IMR-90 (cell line): ENCODE data around the gene NKX2-3. TPM values are rescaled to one million over a fixed set of nuclear protein-coding genes. Genes with fewer than 3 reads are reported as not detected.

Experiments used
- ATAC-seq: fragments of 200-7000 bp; cut with Tn5 transposase; 2 replicates; pipeline ENCODE4 v1.9.1; 2020; ENCODE audit warnings: low read depth, mild to moderate bottlenecking, moderate library complexity
- BruUV-seq: library from RNA; stranded (reverse); fragments of 400-500 nt; replicated peaks from 2 replicates; lab custom pipeline; 2021; lab: Mats Ljungman, UMichigan
- CTCF ChIA-PET: fragments of 300-600 bp; formaldehyde crosslinking; extraction: SDS; loops from one replicate; lab custom pipeline; 2021; ENCODE audit warnings: antibody characterized with exemption; lab: Yijun Ruan, JAX
- POLR2A ChIA-PET: fragments of 300-600 bp; sonication (Branson Sonifier 250); formaldehyde crosslinking; loops from one replicate; lab custom pipeline; 2022; ENCODE audit warnings: antibody characterized with exemption; ENCODE audit not compliant: unreplicated experiment; lab: Charles Lee
- DNase-seq: peaks from one replicate; pipeline ENCODE4 v3.0.0; 2013
- H2AFZ ChIP-seq: replicated peaks from 2 replicates; pipeline ENCODE3; 2013; ENCODE audit warnings: low read length, mild to moderate bottlenecking; ENCODE audit not compliant: poor library complexity
- H2AK5ac ChIP-seq: 2 replicates; pipeline ENCODE4 v1.6.1; 2013; ENCODE audit warnings: low read depth, low read length, inconsistent platforms
- H2AK9ac ChIP-seq: replicated peaks from 2 replicates; pipeline ENCODE3; 2013; ENCODE audit warnings: mild to moderate bottlenecking, low read depth, low read length, moderate library complexity; ENCODE audit not compliant: poor library complexity
- H2BK120ac ChIP-seq: 2 replicates; pipeline ENCODE4 v1.6.1; 2013; ENCODE audit warnings: low read depth, low read length, inconsistent platforms
- H2BK15ac ChIP-seq: 3 replicates; pipeline ENCODE4 v1.6.1; 2013; ENCODE audit warnings: low read depth, low read length, inconsistent platforms
- H2BK20ac ChIP-seq: 2 replicates; pipeline ENCODE4 v1.6.1; 2013; ENCODE audit warnings: low read depth, mild to moderate bottlenecking, inconsistent platforms, low read length, moderate library complexity
- H2BK5ac ChIP-seq: 2 replicates; pipeline ENCODE4 v1.6.1; 2013; ENCODE audit warnings: mild to moderate bottlenecking, low read depth, low read length, inconsistent platforms; ENCODE audit not compliant: poor library complexity, severe bottlenecking
- H3K14ac ChIP-seq: replicated peaks from 2 replicates; pipeline ENCODE4 v1.6.1; 2013; ENCODE audit warnings: low read depth, low read length, inconsistent platforms
- H3K18ac ChIP-seq: 2 replicates; pipeline ENCODE4 v1.6.1; 2013; ENCODE audit warnings: low read depth, low read length, control low read depth
- H3K23ac ChIP-seq: 2 replicates; pipeline ENCODE4 v1.6.1; 2013; ENCODE audit warnings: low read depth, low read length, inconsistent platforms
- H3K27ac ChIP-seq: 2 replicates; pipeline ENCODE4 v1.5.1; 2013; ENCODE audit warnings: mild to moderate bottlenecking, control low read depth, low read length; ENCODE audit not compliant: insufficient read depth
- H3K27me3 ChIP-seq: 2 replicates; pipeline ENCODE4 v1.6.1; 2013; ENCODE audit warnings: low read length; ENCODE audit not compliant: control insufficient read depth, insufficient read depth
- H3K36me3 ChIP-seq: 2 replicates; pipeline ENCODE4 v1.6.1; 2013; ENCODE audit warnings: low read length, mixed read lengths; ENCODE audit not compliant: control insufficient read depth, insufficient read depth
- H3K4ac ChIP-seq: 2 replicates; pipeline ENCODE4 v1.6.1; 2013; ENCODE audit warnings: low read depth, low read length, inconsistent platforms
- H3K4me1 ChIP-seq: 2 replicates; pipeline ENCODE4 v1.6.1; 2013; ENCODE audit warnings: low read length, mixed read lengths; ENCODE audit not compliant: control insufficient read depth, insufficient read depth
- H3K4me2 ChIP-seq: 2 replicates; pipeline ENCODE4 v1.6.1; 2013; ENCODE audit warnings: low read depth, mild to moderate bottlenecking, control low read depth, low read length, moderate library complexity
- H3K4me3 ChIP-seq: 2 replicates; pipeline ENCODE4 v1.5.1; 2013; ENCODE audit warnings: low read depth, mild to moderate bottlenecking, control low read depth, low read length, moderate library complexity; ENCODE audit not compliant: insufficient read depth
- H3K56ac ChIP-seq: 2 replicates; pipeline ENCODE4 v1.6.1; 2013; ENCODE audit warnings: low read length, inconsistent platforms; ENCODE audit not compliant: insufficient read depth; ENCODE audit errors: extremely low read depth
- H3K79me1 ChIP-seq, 2 experiments: 2 replicates each; pipeline ENCODE4 v1.6.1; 2013; ENCODE audit warnings: low read length in 2 of 2, inconsistent platforms in 1 of 2, low read depth in 1 of 2
- H3K9ac ChIP-seq: 2 replicates; pipeline ENCODE4 v1.6.1; 2013; ENCODE audit warnings: low read depth, low read length, control low read depth
- H3K9me1 ChIP-seq: 2 replicates; pipeline ENCODE4 v1.6.1; 2013; ENCODE audit warnings: low read length, inconsistent platforms; ENCODE audit not compliant: insufficient read depth
- H3K9me3 ChIP-seq: 2 replicates; pipeline ENCODE4 v1.6.1; 2013; ENCODE audit warnings: low read length; ENCODE audit not compliant: control insufficient read depth, insufficient read depth
- H4K20me1 ChIP-seq: 2 replicates; pipeline ENCODE4 v1.6.1; 2013; ENCODE audit warnings: low read length, inconsistent platforms; ENCODE audit not compliant: insufficient read depth
- H4K5ac ChIP-seq: 2 replicates; pipeline ENCODE4 v1.6.1; 2013; ENCODE audit warnings: mild to moderate bottlenecking, low read depth, low read length, control low read depth
- H4K8ac ChIP-seq, 2 experiments: 2 replicates each; pipeline ENCODE4 v1.6.1; 2013; ENCODE audit warnings: low read depth in 2 of 2, low read length in 2 of 2, control low read depth in 1 of 2, inconsistent platforms in 1 of 2
- H4K91ac ChIP-seq: 2 replicates; pipeline ENCODE4 v1.6.1; 2013; ENCODE audit warnings: low read depth, low read length, inconsistent platforms; ENCODE audit not compliant: insufficient read depth
- BHLHE40 ChIP-seq: fragments of 150-350 bp; IDR thresholded peaks from 2 replicates; pipeline ENCODE4 v1.6.1; 2016; ENCODE audit warnings: mild to moderate bottlenecking, low read depth, low read length
- CEBPB ChIP-seq: IDR thresholded peaks from 2 replicates; pipeline ENCODE4 v1.6.1; 2012; ENCODE audit warnings: low read depth, low read length, improper control_type of control experiment
- CHD1 ChIP-seq: IDR thresholded peaks from 2 replicates; pipeline ENCODE4 v1.6.1; 2012; ENCODE audit warnings: low read depth, low read length, improper control_type of control experiment
- FOS ChIP-seq: fragments of 150-350 bp; IDR thresholded peaks from 2 replicates; pipeline ENCODE4 v1.6.1; 2016; ENCODE audit warnings: low read depth, low read length
- MAFK ChIP-seq: IDR thresholded peaks from 2 replicates; pipeline ENCODE4 v1.6.1; 2012; ENCODE audit warnings: low read depth, low read length, improper control_type of control experiment
- MXI1 ChIP-seq: IDR thresholded peaks from 2 replicates; pipeline ENCODE4 v1.6.1; 2012; ENCODE audit warnings: low read depth, mild to moderate bottlenecking, low read length, moderate library complexity, borderline replicate concordance
- NFE2L2 ChIP-seq: fragments of 150-350 bp; IDR thresholded peaks from 2 replicates; pipeline ENCODE4 v1.6.1; 2016; ENCODE audit warnings: low read depth, mild to moderate bottlenecking, low read length
- RAD21 ChIP-seq: IDR thresholded peaks from 2 replicates; pipeline ENCODE4 v1.6.1; 2012; ENCODE audit warnings: low read length, improper control_type of control experiment
- RCOR1 ChIP-seq: IDR thresholded peaks from 2 replicates; pipeline ENCODE4 v1.6.1; 2012; ENCODE audit warnings: mild to moderate bottlenecking, low read length, improper control_type of control experiment; ENCODE audit not compliant: insufficient replicate concordance
- RFX5 ChIP-seq: IDR thresholded peaks from 2 replicates; pipeline ENCODE4 v1.8.0; 2012; ENCODE audit warnings: low read depth, mild to moderate bottlenecking, low read length, moderate library complexity
- SMC3 ChIP-seq: fragments of 150-350 bp; IDR thresholded peaks from 2 replicates; pipeline ENCODE4 v1.6.1; 2016; ENCODE audit warnings: low read depth, mild to moderate bottlenecking, antibody characterized with exemption, low read length, moderate library complexity
- WGBS, 2 experiments: methylation state at CpG; one replicate each; pipeline versions ENCODE4 v1.1.5 to v1.1.7; 2013; ENCODE audit warnings: missing lambda C conversion rate in 2 of 2; ENCODE audit not compliant: insufficient read length in 1 of 2; ENCODE audit errors: extremely low coverage in 2 of 2; 5-methylcytosine and 5-hydroxymethylcytosine counted together
- dilution Hi-C: fragments of 300-500 bp; cut with HindIII; formaldehyde crosslinking; loops from one replicate; pipeline ENCODE4 v1.14.3; 2018; ENCODE audit warnings: low sequenced_read_pairs; ENCODE audit not compliant: unreplicated experiment
- in situ Hi-C: fragments of 300-500 bp; cut with MboI; formaldehyde crosslinking; loops from 3 replicates; pipeline ENCODE4 v1.14.3; 2019; ENCODE audit warnings: low sequenced_read_pairs, inconsistent platforms, mixed read lengths
- intact Hi-C: fragments of 100-400 bp; cut with micrococcal nuclease; formaldehyde crosslinking; loops from 2 replicates; pipeline ENCODE4 v1.10.0; 2022
- polyA plus RNA-seq, 3 experiments: library from polyadenylated mRNA; depleted of rRNA; stranded (reverse); fragments of >200 nt; gene quantifications; 2 replicates each; pipeline ENCODE4 v1.2.3, GENCODE V29; 2012; ENCODE audit warnings: low replicate concordance in 1 of 3
- total RNA-seq: library from RNA; depleted of rRNA; stranded (reverse); fragments of >200 nt; gene quantifications from 2 replicates; pipeline ENCODE4 v1.2.3, GENCODE V29; 2012
- TF ChIP-seq, protein P1 (sequence below): fragments of 150-350 bp; IDR thresholded peaks from 2 replicates; pipeline ENCODE4 v1.6.1; 2017; ENCODE audit warnings: mild to moderate bottlenecking, antibody characterized with exemption, low read length, low read depth
- TF ChIP-seq, protein P2 (sequence below): fragments of 150-350 bp; IDR thresholded peaks from 2 replicates; pipeline ENCODE4 v1.6.1; 2016; ENCODE audit warnings: low read depth, mild to moderate bottlenecking, low read length, moderate library complexity, borderline replicate concordance
- TF ChIP-seq, protein P3 (sequence below): conservative IDR thresholded peaks from 2 replicates; pipeline ENCODE4 v1.5.1; 2012; ENCODE audit warnings: mild to moderate bottlenecking, low read depth, low read length, improper control_type of control experiment

Gene NKX2-3
- total and polyA plus RNA-seq, 2 of the 4 experiments (the other 2 are of a cell fraction) = not detected

GRCh38 chr10:99520847-99521764 is 11.6 kb upstream of the NKX2-3 start:
- Histone ChIP-seq H3K4me1 (no peaks in the 10 kb centered on the region), H2BK120ac (no peak overlapping the region), H2BK15ac (no peak overlapping the region), H2AK9ac (no peak overlapping the region), H4K8ac (no peak overlapping the region), H4K20me1 (no peaks in the 10 kb centered on the region), H3K4me2 (no peak overlapping the region), H2BK20ac (no peak overlapping the region), H3K4me3 (no peak overlapping the region), H3K27me3 (peaks cover 68% of the 10 kb centered on the region), H3K18ac (no peak overlapping the region), H2BK5ac (no peak overlapping the region), H4K91ac (no peak overlapping the region), H3K79me1 (no peaks in the 10 kb centered on the region), H3K27ac (no peak overlapping the region), H4K5ac (no peak overlapping the region), H3K9ac (no peak overlapping the region), H2AFZ (no peak overlapping the region), H3K4ac (no peak overlapping the region), H3K9me3 (peaks cover 5% of the 10 kb centered on the region; the same call in 1 of the 2 replicates), H3K56ac (no peak overlapping the region), H2AK5ac (no peak overlapping the region), H3K23ac (no peak overlapping the region), H3K9me1 (no peaks in the 10 kb centered on the region), H3K14ac (no peak overlapping the region), H3K36me3 (no peaks in the 10 kb centered on the region)
- no TSS peak for BruUV-seq
- intact Hi-C loops (no loop called here), in situ Hi-C loops (no loop called here), dilution Hi-C loops (no loop called here)
- CTCF ChIA-PET = no interaction called here
- POLR2A ChIA-PET = no interaction called here
- 9% methylated on average over 12 of the region's 46 CpGs; no CpG with 5 or more reads in 1 of the 2 experiments for WGBS, 2 experiments
- DNase-seq (no peak), ATAC-seq (no peak)
- TF ChIP-seq, protein P1, sequence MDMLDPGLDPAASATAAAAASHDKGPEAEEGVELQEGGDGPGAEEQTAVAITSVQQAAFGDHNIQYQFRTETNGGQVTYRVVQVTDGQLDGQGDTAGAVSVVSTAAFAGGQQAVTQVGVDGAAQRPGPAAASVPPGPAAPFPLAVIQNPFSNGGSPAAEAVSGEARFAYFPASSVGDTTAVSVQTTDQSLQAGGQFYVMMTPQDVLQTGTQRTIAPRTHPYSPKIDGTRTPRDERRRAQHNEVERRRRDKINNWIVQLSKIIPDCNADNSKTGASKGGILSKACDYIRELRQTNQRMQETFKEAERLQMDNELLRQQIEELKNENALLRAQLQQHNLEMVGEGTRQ = no peak
- TF ChIP-seq, protein P2, sequence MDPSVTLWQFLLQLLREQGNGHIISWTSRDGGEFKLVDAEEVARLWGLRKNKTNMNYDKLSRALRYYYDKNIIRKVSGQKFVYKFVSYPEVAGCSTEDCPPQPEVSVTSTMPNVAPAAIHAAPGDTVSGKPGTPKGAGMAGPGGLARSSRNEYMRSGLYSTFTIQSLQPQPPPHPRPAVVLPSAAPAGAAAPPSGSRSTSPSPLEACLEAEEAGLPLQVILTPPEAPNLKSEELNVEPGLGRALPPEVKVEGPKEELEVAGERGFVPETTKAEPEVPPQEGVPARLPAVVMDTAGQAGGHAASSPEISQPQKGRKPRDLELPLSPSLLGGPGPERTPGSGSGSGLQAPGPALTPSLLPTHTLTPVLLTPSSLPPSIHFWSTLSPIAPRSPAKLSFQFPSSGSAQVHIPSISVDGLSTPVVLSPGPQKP = no peak
- TF ChIP-seq, protein P3, sequence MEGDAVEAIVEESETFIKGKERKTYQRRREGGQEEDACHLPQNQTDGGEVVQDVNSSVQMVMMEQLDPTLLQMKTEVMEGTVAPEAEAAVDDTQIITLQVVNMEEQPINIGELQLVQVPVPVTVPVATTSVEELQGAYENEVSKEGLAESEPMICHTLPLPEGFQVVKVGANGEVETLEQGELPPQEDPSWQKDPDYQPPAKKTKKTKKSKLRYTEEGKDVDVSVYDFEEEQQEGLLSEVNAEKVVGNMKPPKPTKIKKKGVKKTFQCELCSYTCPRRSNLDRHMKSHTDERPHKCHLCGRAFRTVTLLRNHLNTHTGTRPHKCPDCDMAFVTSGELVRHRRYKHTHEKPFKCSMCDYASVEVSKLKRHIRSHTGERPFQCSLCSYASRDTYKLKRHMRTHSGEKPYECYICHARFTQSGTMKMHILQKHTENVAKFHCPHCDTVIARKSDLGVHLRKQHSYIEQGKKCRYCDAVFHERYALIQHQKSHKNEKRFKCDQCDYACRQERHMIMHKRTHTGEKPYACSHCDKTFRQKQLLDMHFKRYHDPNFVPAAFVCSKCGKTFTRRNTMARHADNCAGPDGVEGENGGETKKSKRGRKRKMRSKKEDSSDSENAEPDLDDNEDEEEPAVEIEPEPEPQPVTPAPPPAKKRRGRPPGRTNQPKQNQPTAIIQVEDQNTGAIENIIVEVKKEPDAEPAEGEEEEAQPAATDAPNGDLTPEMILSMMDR = no peak
- TF ChIP-seq MAFK (no peak), NFE2L2 (no peak), FOS (no peak), RFX5 (no peak), CHD1 (no peak), RAD21 (no peak), MXI1 (no peak), CEBPB (no peak), SMC3 (no peak), BHLHE40 (no peak), RCOR1 (no peak)
